GM12872 (cell line): ENCODE data around the gene HSPBAP1.

Source experiments
- TF ChIP-seq, protein P1 (sequence below): IDR thresholded peaks from 3 replicates; pipeline ENCODE4 v1.5.1; 2011; ENCODE audit warnings: low read depth, mild to moderate bottlenecking, low read length, moderate library complexity; ENCODE audit not compliant: insufficient read depth

HSPBAP1 gene

GRCh38 chr3:122770521-122771202 is 23.0 kb downstream of the HSPBAP1 start:
- TF ChIP-seq, protein P1, sequence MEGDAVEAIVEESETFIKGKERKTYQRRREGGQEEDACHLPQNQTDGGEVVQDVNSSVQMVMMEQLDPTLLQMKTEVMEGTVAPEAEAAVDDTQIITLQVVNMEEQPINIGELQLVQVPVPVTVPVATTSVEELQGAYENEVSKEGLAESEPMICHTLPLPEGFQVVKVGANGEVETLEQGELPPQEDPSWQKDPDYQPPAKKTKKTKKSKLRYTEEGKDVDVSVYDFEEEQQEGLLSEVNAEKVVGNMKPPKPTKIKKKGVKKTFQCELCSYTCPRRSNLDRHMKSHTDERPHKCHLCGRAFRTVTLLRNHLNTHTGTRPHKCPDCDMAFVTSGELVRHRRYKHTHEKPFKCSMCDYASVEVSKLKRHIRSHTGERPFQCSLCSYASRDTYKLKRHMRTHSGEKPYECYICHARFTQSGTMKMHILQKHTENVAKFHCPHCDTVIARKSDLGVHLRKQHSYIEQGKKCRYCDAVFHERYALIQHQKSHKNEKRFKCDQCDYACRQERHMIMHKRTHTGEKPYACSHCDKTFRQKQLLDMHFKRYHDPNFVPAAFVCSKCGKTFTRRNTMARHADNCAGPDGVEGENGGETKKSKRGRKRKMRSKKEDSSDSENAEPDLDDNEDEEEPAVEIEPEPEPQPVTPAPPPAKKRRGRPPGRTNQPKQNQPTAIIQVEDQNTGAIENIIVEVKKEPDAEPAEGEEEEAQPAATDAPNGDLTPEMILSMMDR = no peak

GRCh38 chr3:122767540-122768372 is 25.9 kb downstream of the HSPBAP1 start:
- TF ChIP-seq, protein P1 = no peak

GRCh38 chr3:122766430-122766829 is 27.2 kb downstream of the HSPBAP1 start:
- TF ChIP-seq, protein P1 = no peak

DNA sequence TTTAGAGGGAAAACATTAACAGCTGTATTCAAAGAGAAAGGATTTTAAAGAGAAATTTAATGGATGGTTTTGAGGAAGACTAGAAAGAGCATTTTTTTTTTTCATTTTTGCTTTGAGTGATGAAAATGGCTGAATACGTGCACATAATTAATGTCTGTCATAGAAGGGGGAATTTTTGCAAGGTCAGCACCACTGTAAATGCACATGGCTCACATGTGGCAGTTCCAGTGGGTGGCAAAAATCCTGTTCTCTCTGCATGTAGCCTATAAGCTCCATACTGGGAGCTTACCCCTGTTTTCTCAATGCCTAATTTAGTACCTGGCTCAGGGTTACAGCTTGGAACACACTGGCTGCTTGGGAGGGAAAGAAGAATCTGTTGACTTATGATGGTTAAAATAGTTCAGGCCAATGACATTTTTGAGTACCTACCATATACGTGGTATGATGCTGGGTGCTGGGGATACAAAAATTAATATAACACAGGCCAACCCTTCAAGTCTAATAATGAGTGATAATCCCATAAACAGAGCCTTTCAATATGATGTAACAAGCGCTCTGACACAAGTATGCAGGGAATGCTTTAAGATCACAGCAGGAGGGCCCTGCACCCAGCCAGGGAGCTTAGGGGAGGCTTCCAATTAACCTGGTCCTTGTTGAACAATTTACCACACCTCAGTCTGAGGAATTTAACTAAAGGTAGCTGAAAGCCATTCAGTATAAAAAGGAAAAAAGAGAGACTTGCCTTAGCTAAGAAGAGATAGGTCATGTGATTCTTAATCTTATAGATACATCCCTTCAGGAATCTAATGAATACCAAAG is 33.0 kb downstream of the HSPBAP1 start:
- TF ChIP-seq, protein P1 = no peak

DNA sequence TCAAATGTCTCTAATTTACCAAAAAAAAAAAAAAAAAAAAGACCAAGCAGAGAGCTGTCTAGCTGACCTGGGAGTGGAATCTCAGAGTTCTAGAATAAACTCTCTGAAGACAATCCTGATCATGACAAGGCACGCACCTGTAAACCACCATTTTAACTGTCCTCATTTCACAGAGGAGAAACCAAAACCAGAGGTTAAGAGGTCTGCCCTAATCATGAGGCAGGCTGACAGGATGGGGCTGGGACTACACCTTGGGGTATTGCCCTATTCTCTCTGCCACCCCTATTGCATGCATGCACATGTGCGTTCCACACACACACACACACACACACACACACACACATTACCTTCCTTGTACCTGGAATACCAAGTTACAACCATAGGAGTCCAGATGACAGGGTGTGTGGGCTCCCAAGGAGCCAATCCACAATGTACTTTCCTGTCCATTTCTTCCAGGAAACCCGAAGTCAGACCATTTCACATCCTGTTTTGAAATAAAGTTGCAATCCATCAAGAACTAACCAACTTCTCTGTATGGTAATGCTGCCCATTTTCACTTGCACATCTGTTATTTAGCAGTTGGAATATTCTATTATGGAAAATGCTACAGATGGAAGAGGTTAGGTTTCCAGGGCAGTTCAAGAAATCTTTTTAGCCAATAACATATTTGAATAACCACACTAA is 34.6 kb downstream of the HSPBAP1 start:
- TF ChIP-seq, protein P1 = no peak

DNA sequence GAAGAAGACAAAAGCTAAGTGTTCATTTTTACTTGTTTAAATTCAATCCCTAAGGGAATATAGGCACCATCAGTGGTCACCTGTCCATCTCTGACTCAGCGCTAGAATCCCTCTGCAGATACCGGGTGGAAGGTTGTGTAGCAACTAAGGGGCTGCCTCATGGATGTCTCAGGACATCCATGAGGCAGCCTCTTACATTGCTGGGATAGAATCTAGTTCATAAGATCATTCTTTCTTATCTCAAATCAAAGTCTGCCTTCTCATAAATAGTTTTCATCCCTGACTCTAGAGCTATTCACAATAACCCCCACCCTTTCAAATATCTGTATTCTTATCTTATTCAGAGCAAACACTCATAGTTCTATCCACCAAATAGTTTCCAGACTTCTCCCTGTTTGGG is 38.1 kb downstream of the HSPBAP1 start:
- TF ChIP-seq, protein P1 = no peak

- TF ChIP-seq, protein P1 = peak; percentile 89
Observed at GRCh38 chr3:122754929-122755328, 38.7 kb downstream of the HSPBAP1 start.
